Coronary artery (tissue), 2 donors: Measurements from ENCODE around the gene PRKAG3.
A peak's percentile ranks its signal among the peaks of the same experiment; 100 is the strongest.

Experiments
- DNase-seq: peaks from one replicate; pipeline ENCODE4 v3.0.0-alpha.2; 2017; ENCODE audit warnings: low spot score
- H3K27ac ChIP-seq, 2 donors: fragments of 200-600 bp; sonication (generic); one replicate each; pipeline ENCODE4 v1.5.1; 2016 to 2019
- H3K4me3 ChIP-seq: fragments of 200-600 bp; sonication (generic); 2 replicates; pipeline ENCODE4 v1.5.1; 2016; ENCODE audit warnings: mild to moderate bottlenecking, moderate library complexity
- CTCF ChIP-seq: fragments of 200-600 bp; sonication (generic); IDR thresholded peaks from one replicate; pipeline ENCODE4 v1.5.1; 2019; ENCODE audit warnings: antibody characterized with exemption

The PRKAG3 gene

GRCh38 chr2:218861645-218862318 lies 30.2 kb upstream of the PRKAG3 start:
- no peak for DNase-seq
- no peak overlapping the region for H3K4me3 ChIP-seq
- no peak for TF ChIP-seq CTCF
- no peak overlapping the region for H3K27ac ChIP-seq

GRCh38 chr2:218860950-218861381 lies 29.4 kb upstream of the PRKAG3 start:
- no peak for DNase-seq
- H3K4me3 ChIP-seq, result peak overlapping the region; percentile 77
- TF ChIP-seq CTCF, result no peak
- H3K27ac ChIP-seq, result peak overlapping the region in 1 of 2 donors; percentile 41

- DNase-seq, result no peak
- peak overlapping the region; percentile 77 for H3K4me3 ChIP-seq
- no peak for TF ChIP-seq CTCF
- H3K27ac ChIP-seq, result peak overlapping the region in 1 of 2 donors; percentile 53
Observed at GRCh38 chr2:218859988-218860831, 28.6 kb upstream of the PRKAG3 start.

- no peak for DNase-seq
- Histone ChIP-seq H3K4me3 (peak within 1 kb of the TSS; percentile 77), H3K27ac (peak within 1 kb of the TSS in 1 of 2 donors; percentile 53)
- TF ChIP-seq CTCF, result no peak
Observed at GRCh38 chr2:218859556-218859987, 28.0 kb upstream of the PRKAG3 start, which contains the start of gene WNT6. TSS of gene WNT6 (plus strand) at chr2:218859805. CDS start at chr2:218860038, 233 bp downstream.

GRCh38 chr2:218858671-218859555 lies 27.3 kb upstream of the PRKAG3 start:
- TF ChIP-seq CTCF, result no peak
- no peak overlapping the region for H3K27ac ChIP-seq
- H3K4me3 ChIP-seq, result peak overlapping the region; percentile 77
- DNase-seq, result peak; percentile 52

- Histone ChIP-seq H3K4me3 (no peak overlapping the region), H3K27ac (no peak overlapping the region)
- TF ChIP-seq CTCF, result no peak
- no peak for DNase-seq
Observed at GRCh38 chr2:218858138-218858445, 26.5 kb upstream of the PRKAG3 start.
